WERI-Rb-1 (cell line): ENCODE data around the gene TMEM223.

ENCODE experiments used
- DNase-seq: peaks from one replicate; pipeline ENCODE4 v3.0.0-alpha.2; 2020
- H3K27ac ChIP-seq: fragments of 250-450 bp; sonication (Bioruptor Pico); 2 replicates; pipeline ENCODE4 v1.5.1; 2020; ENCODE audit warnings: mild to moderate bottlenecking, moderate library complexity
- H3K27me3 ChIP-seq: fragments of 250-450 bp; sonication (Bioruptor Pico); 2 replicates; pipeline ENCODE4 v1.5.1; 2021; ENCODE audit warnings: mild to moderate bottlenecking, low read depth, moderate library complexity; ENCODE audit not compliant: insufficient read depth, severe bottlenecking
- H3K36me3 ChIP-seq: fragments of 250-450 bp; sonication (Bioruptor Pico); 2 replicates; pipeline ENCODE4 v1.5.1; 2020; ENCODE audit warnings: mild to moderate bottlenecking, moderate library complexity
- H3K4me3 ChIP-seq: 2 replicates; pipeline ENCODE4 v1.5.1; 2011; ENCODE audit warnings: low read depth, mild to moderate bottlenecking, control low read depth, low read length
- H3K9me3 ChIP-seq: fragments of 250-450 bp; sonication (Bioruptor Pico); 2 replicates; pipeline ENCODE4 v1.5.1; 2021; ENCODE audit warnings: mild to moderate bottlenecking, moderate library complexity; ENCODE audit not compliant: severe bottlenecking
- CTCF ChIP-seq: IDR thresholded peaks from 2 replicates; pipeline ENCODE4 v1.5.1; 2011; ENCODE audit warnings: low read depth, mild to moderate bottlenecking, control low read depth, inconsistent platforms, low read length

The TMEM223 gene

GRCh38 chr11:62792202-62792575 is 383 bp upstream of the TMEM223 start:
- DNase-seq: peak; percentile 73
- no peak overlapping the region for H3K4me3 ChIP-seq
- H3K9me3 ChIP-seq: no peaks in the 10 kb centered on the region
- H3K36me3 ChIP-seq: peaks cover 85% of the 10 kb centered on the region
- no peaks in the 10 kb centered on the region for H3K27me3 ChIP-seq
- peak overlapping the region; percentile 84 for H3K27ac ChIP-seq
- no peak for TF ChIP-seq CTCF

- Histone ChIP-seq H3K9me3 (no peaks in the 10 kb centered on the region), H3K27ac (no peak overlapping the region), H3K27me3 (no peaks in the 10 kb centered on the region), H3K4me3 (no peak overlapping the region), H3K36me3 (peaks cover 75% of the 10 kb centered on the region)
- no peak for DNase-seq
- no peak for TF ChIP-seq CTCF
Measured at GRCh38 chr11:62789576-62789975, 2.2 kb downstream of the TMEM223 start.

GRCh38 chr11:62788991-62789390 is 2.8 kb downstream of the TMEM223 start:
- peaks cover 72% of the 10 kb centered on the region for H3K36me3 ChIP-seq
- no peaks in the 10 kb centered on the region for H3K9me3 ChIP-seq
- no peak for DNase-seq
- no peaks in the 10 kb centered on the region for H3K27me3 ChIP-seq
- TF ChIP-seq CTCF: no peak
- no peak overlapping the region for H3K27ac ChIP-seq
- H3K4me3 ChIP-seq: no peak overlapping the region

GRCh38 chr11:62787005-62787759 is 4.6 kb downstream of the TMEM223 start, which contains the start of gene TMEM179B:
TMEM179B (plus strand) TSS chr11:62787402; CDS start chr11:62787432, 30 bp downstream.
- peak; percentile 65 for TF ChIP-seq CTCF
- H3K27ac ChIP-seq: peak within 1 kb of the TSS; percentile 89
- H3K4me3 ChIP-seq: peak within 1 kb of the TSS; percentile 91
- H3K9me3 ChIP-seq: no peaks in the 10 kb centered on the region
- H3K36me3 ChIP-seq: peaks cover 63% of the 10 kb centered on the region
- no peaks in the 10 kb centered on the region for H3K27me3 ChIP-seq
- DNase-seq: peak; percentile 97

- H3K27ac ChIP-seq: peak overlapping the region; percentile 89
- peak overlapping the region; percentile 91 for H3K4me3 ChIP-seq
- no peaks in the 10 kb centered on the region for H3K27me3 ChIP-seq
- peaks cover 57% of the 10 kb centered on the region for H3K36me3 ChIP-seq
- peak; percentile 98 for TF ChIP-seq CTCF
- H3K9me3 ChIP-seq: no peaks in the 10 kb centered on the region
- DNase-seq: peak; percentile 90
Measured at GRCh38 chr11:62786318-62787004, 5.3 kb downstream of the TMEM223 start.
